ENCODE results near the gene NDUFB2.
"Not testable (repeated sequence)": the region's sequence is repeated elsewhere in the genome, so short reads cannot be mapped to it uniquely, and the experiment has no call there.

NDUFB2 gene

GRCh38 chr7:140723574-140723973 lies 27.1 kb downstream of the NDUFB2 start:
- DNase-seq (ENCODE audit: low read depth): no peak
- no peak overlapping the region for H3K4me3 ChIP-seq (ENCODE audit: low read depth, low read length)

GRCh38 chr7:140724706-140725105 lies 28.2 kb downstream of the NDUFB2 start:
- H3K4me3 ChIP-seq (ENCODE audit: low read depth, low read length): no peak overlapping the region
- no peak for DNase-seq (ENCODE audit: low read depth)

GRCh38 chr7:140726281-140726680 lies 29.8 kb downstream of the NDUFB2 start:
- DNase-seq (ENCODE audit: low read depth): no peak
- H3K4me3 ChIP-seq (ENCODE audit: low read depth, low read length): no peak overlapping the region

DNA sequence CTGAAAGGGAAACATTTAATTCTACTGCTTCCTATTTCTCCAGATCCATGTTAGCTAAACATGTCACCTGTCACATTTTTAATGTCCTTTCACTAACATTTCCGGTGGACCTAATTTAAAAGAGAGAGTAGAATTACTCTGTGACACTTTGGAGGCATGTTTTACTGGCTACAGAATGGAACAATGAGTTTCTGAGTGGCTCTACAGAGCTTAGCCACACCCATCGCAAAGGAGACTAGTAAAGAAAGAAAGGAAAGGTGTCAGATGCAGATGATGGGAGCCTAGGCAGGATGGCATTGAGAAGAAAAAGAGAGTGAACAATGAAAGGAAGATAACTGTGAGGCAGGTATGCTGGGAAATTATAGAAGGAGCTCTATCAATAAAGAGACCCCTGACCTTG lies 35.9 kb downstream of the NDUFB2 start:
- no peak overlapping the region for H3K4me3 ChIP-seq (ENCODE audit: low read depth, low read length)
- no peak for DNase-seq (ENCODE audit: low read depth)

- H3K4me3 ChIP-seq (ENCODE audit: low read depth, low read length): no peak overlapping the region
- no peak for DNase-seq (ENCODE audit: low read depth)
Measured at GRCh38 chr7:140734096-140734495, 37.6 kb downstream of the NDUFB2 start.

GRCh38 chr7:140734729-140735128 lies 38.2 kb downstream of the NDUFB2 start:
- DNase-seq (ENCODE audit: low read depth): no peak
- H3K4me3 ChIP-seq (ENCODE audit: low read depth, low read length): no peak overlapping the region

- DNase-seq (ENCODE audit: low read depth): no peak
- no peak overlapping the region for H3K4me3 ChIP-seq (ENCODE audit: low read depth, low read length)
Measured at GRCh38 chr7:140738280-140738679, 41.8 kb downstream of the NDUFB2 start.

- H3K4me3 ChIP-seq (ENCODE audit: low read depth, low read length); DNase-seq (ENCODE audit: low read depth): not testable (repeated sequence)
Measured at GRCh38 chr7:140743255-140743654, 46.7 kb downstream of the NDUFB2 start.

DNA sequence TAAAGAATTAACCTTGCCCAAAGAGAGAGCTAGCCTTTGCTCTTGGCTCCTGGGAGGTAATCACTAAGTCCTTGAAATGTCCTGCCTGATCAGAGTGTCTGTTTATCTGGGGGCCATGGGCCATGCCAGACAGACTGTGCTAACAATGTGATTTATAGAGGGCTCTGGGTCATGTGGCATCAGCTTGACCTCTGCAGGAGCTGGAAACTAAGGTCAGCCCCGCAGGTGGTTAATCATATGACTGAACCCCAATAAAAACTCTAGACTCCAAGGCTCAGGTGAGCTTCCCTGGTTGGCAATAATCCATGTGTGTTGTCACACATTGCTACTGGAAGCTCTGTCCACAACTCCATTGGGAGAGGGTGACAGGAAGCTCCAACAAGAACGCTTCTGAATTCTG lies 47.5 kb downstream of the NDUFB2 start:
- no peak for DNase-seq (ENCODE audit: low read depth)
- no peak overlapping the region for H3K4me3 ChIP-seq (ENCODE audit: low read depth, low read length)

- H3K4me3 ChIP-seq (ENCODE audit: low read depth, low read length): no peak overlapping the region
- DNase-seq (ENCODE audit: low read depth): no peak
Measured at GRCh38 chr7:140745266-140746058, 49.0 kb downstream of the NDUFB2 start.

GRCh38 chr7:140746751-140747150 lies 50.2 kb downstream of the NDUFB2 start:
- DNase-seq (ENCODE audit: low read depth): no peak
- no peak overlapping the region for H3K4me3 ChIP-seq (ENCODE audit: low read depth, low read length)

- no peak for DNase-seq (ENCODE audit: low read depth)
- H3K4me3 ChIP-seq (ENCODE audit: low read depth, low read length): no peak overlapping the region
Measured at GRCh38 chr7:140752533-140752932, 56.0 kb downstream of the NDUFB2 start.

GRCh38 chr7:140754506-140754905 lies 58.0 kb downstream of the NDUFB2 start:
- no peak overlapping the region for H3K4me3 ChIP-seq (ENCODE audit: low read depth, low read length)
- no peak for DNase-seq (ENCODE audit: low read depth)
